ENCODE measurements around the gene AUTS2. TPM values are rescaled to one million over a fixed set of nuclear protein-coding genes. Genes with fewer than 3 reads are reported as not detected.

Gene AUTS2
- polyA plus RNA-seq, 3 donors, result 0.08 to 0.35 TPM; not detected in 1

GRCh38 chr7:70137126-70137525 is 538.9 kb downstream of the AUTS2 start:
- no peaks in the 10 kb centered on the region for H3K9me3 Mint-ChIP-seq
- H3K4me1 ChIP-seq (ENCODE audit: control insufficient read depth in 1 of 2, insufficient read depth in 2 of 2, low read length in 2 of 2), result no peaks in the 10 kb centered on the region
- H3K9me3 ChIP-seq (replicated peaks in 1 of 2; ENCODE audit: control insufficient read depth in 1 of 2, insufficient read depth in 1 of 2, low read length in 2 of 2), result no peaks in the 10 kb centered on the region
- no peak overlapping the region for H3K9ac ChIP-seq (ENCODE audit: insufficient read depth, low read length, poor library complexity, severe bottlenecking)
- no peak overlapping the region for H2AFZ ChIP-seq (ENCODE audit: insufficient read depth, low read depth, low read length, poor library complexity, severe bottlenecking)
- no peaks in the 10 kb centered on the region for H3K36me3 ChIP-seq (replicated peaks in 1 of 2; ENCODE audit: control insufficient read depth in 1 of 2, insufficient read depth in 2 of 2, low read length in 2 of 2)
- no peaks in the 10 kb centered on the region for H3K27me3 ChIP-seq (ENCODE audit: control insufficient read depth in 2 of 2, insufficient read depth in 2 of 2, low read length in 2 of 2)
- no peak for DNase-seq
- H4K20me1 ChIP-seq (ENCODE audit: insufficient read depth, low read length), result no peaks in the 10 kb centered on the region
- H3K27ac Mint-ChIP-seq, result no peak overlapping the region
- TF ChIP-seq CTCF (IDR thresholded peaks at IDR 0.05), result no peak
- no peak overlapping the region for H3K4me3 Mint-ChIP-seq
- H3K27ac ChIP-seq (ENCODE audit: low read depth in 1 of 2, low read length in 2 of 2), result no peak overlapping the region
- no peaks in the 10 kb centered on the region for H3K79me2 ChIP-seq (ENCODE audit: insufficient read depth, low read length)
- H3K4me2 ChIP-seq (replicated peaks; ENCODE audit: extremely low read depth, low read length, poor library complexity, severe bottlenecking), result no peak overlapping the region
- intact Hi-C loops (cut with micrococcal nuclease), result no loop called here
- no peaks in the 10 kb centered on the region for H3K36me3 Mint-ChIP-seq
- peaks cover 0 to 2% (median 0%) of the 10 kb centered on the region in 3 donors for H3K27me3 Mint-ChIP-seq (ENCODE audit: low read depth in 3 of 3)
- H3K4me3 ChIP-seq (replicated peaks in 1 of 3; ENCODE audit: low read depth in 2 of 3, low read length in 3 of 3), result no peak overlapping the region
- no CpG with 5 or more reads among the region's 4 CpGs for WGBS (ENCODE audit: insufficient coverage)
- no peaks in the 10 kb centered on the region for H3K4me1 Mint-ChIP-seq

DNA sequence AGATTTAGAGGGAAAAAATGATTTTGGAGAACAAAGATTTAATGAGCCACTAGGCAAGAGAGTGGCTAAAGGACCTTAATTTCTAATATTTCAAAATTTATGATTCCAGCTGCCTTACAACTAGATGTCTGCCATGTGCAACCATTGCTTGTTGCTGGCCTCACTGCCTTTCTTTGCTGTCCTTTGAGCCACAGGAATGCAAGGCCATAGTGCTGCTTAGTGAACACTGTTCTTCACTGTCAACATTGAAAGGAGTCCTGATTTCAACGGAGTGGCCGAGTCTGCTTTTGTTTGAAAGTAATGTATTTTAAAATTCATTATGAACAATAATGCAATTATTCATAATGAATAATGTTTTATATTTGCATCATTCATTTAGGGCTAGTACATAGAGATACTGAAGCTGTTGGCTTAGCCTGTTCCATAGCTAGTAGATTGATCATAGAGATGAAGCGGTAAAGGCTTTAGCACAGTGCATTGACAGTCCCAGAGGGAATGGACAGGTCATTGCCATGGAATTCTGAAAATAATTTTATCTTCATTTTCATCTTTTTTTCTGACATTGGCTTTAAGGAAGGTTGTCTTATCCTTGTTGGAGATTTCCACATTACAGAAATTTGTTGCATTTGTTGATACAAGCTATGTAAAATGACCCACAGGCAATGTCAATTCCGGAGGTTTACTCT is 544.1 kb downstream of the AUTS2 start:
- no peak overlapping the region for H3K4me3 ChIP-seq (replicated peaks in 1 of 3; ENCODE audit: low read depth in 2 of 3, low read length in 3 of 3)
- H3K4me3 Mint-ChIP-seq, result no peak overlapping the region
- no peak overlapping the region for H3K27ac ChIP-seq (ENCODE audit: low read depth in 1 of 2, low read length in 2 of 2)
- H3K36me3 ChIP-seq (replicated peaks in 1 of 2; ENCODE audit: control insufficient read depth in 1 of 2, insufficient read depth in 2 of 2, low read length in 2 of 2), result no peaks in the 10 kb centered on the region
- H3K27ac Mint-ChIP-seq, result no peak overlapping the region
- no peaks in the 10 kb centered on the region for H3K79me2 ChIP-seq (ENCODE audit: insufficient read depth, low read length)
- no peaks in the 10 kb centered on the region for H3K4me1 Mint-ChIP-seq
- no peak overlapping the region for H3K9ac ChIP-seq (ENCODE audit: insufficient read depth, low read length, poor library complexity, severe bottlenecking)
- H2AFZ ChIP-seq (ENCODE audit: insufficient read depth, low read depth, low read length, poor library complexity, severe bottlenecking), result no peak overlapping the region
- no peaks in the 10 kb centered on the region for H3K27me3 ChIP-seq (ENCODE audit: control insufficient read depth in 2 of 2, insufficient read depth in 2 of 2, low read length in 2 of 2)
- no peaks in the 10 kb centered on the region for H3K9me3 Mint-ChIP-seq
- H4K20me1 ChIP-seq (ENCODE audit: insufficient read depth, low read length), result no peaks in the 10 kb centered on the region
- DNase-seq, result no peak
- intact Hi-C loops (cut with micrococcal nuclease), result no loop called here
- TF ChIP-seq CTCF (IDR thresholded peaks at IDR 0.05), result no peak
- H3K4me1 ChIP-seq (ENCODE audit: control insufficient read depth in 1 of 2, insufficient read depth in 2 of 2, low read length in 2 of 2), result no peaks in the 10 kb centered on the region
- no peaks in the 10 kb centered on the region for H3K27me3 Mint-ChIP-seq (ENCODE audit: low read depth in 3 of 3)
- no peaks in the 10 kb centered on the region for H3K36me3 Mint-ChIP-seq
- H3K4me2 ChIP-seq (replicated peaks; ENCODE audit: extremely low read depth, low read length, poor library complexity, severe bottlenecking), result no peak overlapping the region
- WGBS (ENCODE audit: insufficient coverage), result 100% methylated on average over 1 of the region's 4 CpGs
- H3K9me3 ChIP-seq (replicated peaks in 1 of 2; ENCODE audit: control insufficient read depth in 1 of 2, insufficient read depth in 1 of 2, low read length in 2 of 2), result no peaks in the 10 kb centered on the region

Measured in CD14-positive monocyte (primary cell).